Measurements from ENCODE around the gene SLC31A1. TPM values are rescaled to one million over a fixed set of nuclear protein-coding genes. Genes with fewer than 3 reads are reported as not detected.

The SLC31A1 gene
- total RNA-seq, 4 donors from 2014 or later = 22.9 to 45.0 (median 33.9) TPM

GRCh38 chr9:113179839-113180238, 41.5 kb upstream of the SLC31A1 start:
- no peak for DNase-seq (ENCODE audit: low spot score in 2 of 2)
- 0 to 88% methylated on average over 1 of the region's 1 CpG for WGBS, 2 donors
- no peak overlapping the region for H3K4me3 ChIP-seq (ENCODE audit: low read depth, poor library complexity, severe bottlenecking)
- TF ChIP-seq POLR2A (IDR thresholded peaks at IDR 0.05) (no peak), CTCF (IDR thresholded peaks at IDR 0.05) (no peak)
- intact Hi-C loops (cut with DNase I; ENCODE audit: low total_unique reads) = no loop called here

- no peak overlapping the region for H3K4me3 ChIP-seq (ENCODE audit: low read depth, poor library complexity, severe bottlenecking)
- TF ChIP-seq CTCF (IDR thresholded peaks at IDR 0.05) (no peak), POLR2A (IDR thresholded peaks at IDR 0.05) (no peak)
Measured at GRCh38 chr9:113181165-113181564, 40.2 kb upstream of the SLC31A1 start.

GRCh38 chr9:113183956-113184488, 37.3 kb upstream of the SLC31A1 start:
- intact Hi-C loops (cut with DNase I; ENCODE audit: low total_unique reads) = no loop called here
- TF ChIP-seq POLR2A (IDR thresholded peaks at IDR 0.05) = no peak
- no peak for TF ChIP-seq CTCF (IDR thresholded peaks at IDR 0.05)
- 94 to 97% methylated on average over 2 of the region's 2 CpGs for WGBS, 2 donors

More at GRCh38 chr9:113181165-113181564, 40.2 kb upstream of the SLC31A1 start:
- intact Hi-C loops (cut with DNase I; ENCODE audit: low total_unique reads) = no loop called here
- no peak for DNase-seq (ENCODE audit: low spot score in 2 of 2)

GRCh38 chr9:113184539-113184938, 36.8 kb upstream of the SLC31A1 start:
- no peak for DNase-seq (ENCODE audit: low spot score in 2 of 2)
- no peak for TF ChIP-seq POLR2A (IDR thresholded peaks at IDR 0.05)
- intact Hi-C loops (cut with DNase I; ENCODE audit: low total_unique reads) = no loop called here
- 65 to 91% methylated on average over 2 of the region's 2 CpGs for WGBS, 2 donors
- H3K4me3 ChIP-seq (ENCODE audit: low read depth, poor library complexity, severe bottlenecking) = no peak overlapping the region

More at GRCh38 chr9:113183956-113184488, 37.3 kb upstream of the SLC31A1 start:
- no peak overlapping the region for H3K4me3 ChIP-seq (ENCODE audit: low read depth, poor library complexity, severe bottlenecking)
- DNase-seq (ENCODE audit: low spot score in 2 of 2) = no peak

- intact Hi-C loops (cut with DNase I; ENCODE audit: low total_unique reads) = no loop called here
- 91% methylated on average over 4 of the region's 4 CpGs for WGBS, 2 donors
- no peak overlapping the region for H3K4me3 ChIP-seq (ENCODE audit: low read depth, poor library complexity, severe bottlenecking)
- TF ChIP-seq POLR2A (IDR thresholded peaks at IDR 0.05) (no peak), CTCF (IDR thresholded peaks at IDR 0.05) (no peak)
- DNase-seq (ENCODE audit: low spot score in 2 of 2) = no peak
Measured at GRCh38 chr9:113185271-113185670, 36.1 kb upstream of the SLC31A1 start.

- intact Hi-C loops (cut with DNase I; ENCODE audit: low total_unique reads) = no loop called here
- DNase-seq (ENCODE audit: low spot score in 2 of 2) = no peak
- TF ChIP-seq POLR2A (IDR thresholded peaks at IDR 0.05) (no peak), CTCF (IDR thresholded peaks at IDR 0.05) (no peak)
- 87 to 94% methylated on average over 7 of the region's 7 CpGs for WGBS, 2 donors
- no peak overlapping the region for H3K4me3 ChIP-seq (ENCODE audit: low read depth, poor library complexity, severe bottlenecking)
Measured at GRCh38 chr9:113186137-113186755, 35.1 kb upstream of the SLC31A1 start.

All from lower leg skin (tissue), 4 donors.